SK-N-SH (cell line): ENCODE data around the gene PDE4C. TPM values are rescaled to one million over a fixed set of nuclear protein-coding genes. Genes with fewer than 3 reads are reported as not detected.

Experiments used
- CTCF ChIA-PET: fragments of 300-600, 350-600 bp; formaldehyde crosslinking; extraction: SDS; loops from one replicate; lab custom pipeline; 2021; lab: Yijun Ruan, JAX
- POLR2A ChIA-PET: fragments of 350-600 bp; sonication (Branson Sonifier 250); formaldehyde crosslinking; extraction: SDS; loops from one replicate; lab custom pipeline; 2020; ENCODE audit warnings: antibody characterized with exemption, inconsistent platforms; lab: Yijun Ruan, JAX
- DNase-seq: peaks from one replicate; pipeline ENCODE4 v3.0.0; 2012
- H2AFZ ChIP-seq: fragments of 200-600 bp; sonication (generic); 2 replicates; pipeline ENCODE4 v1.8.1; 2016; ENCODE audit warnings: antibody characterized with exemption, mild to moderate bottlenecking, low read depth
- H3F3A ChIP-seq: fragments of 200-600 bp; sonication (generic); replicated peaks from 2 replicates; pipeline ENCODE3; 2016; ENCODE audit warnings: antibody characterized with exemption, mild to moderate bottlenecking; ENCODE audit not compliant: insufficient read depth
- H3K27ac ChIP-seq, 2 experiments: fragments of 200-500 bp in 1 of 2; fragments of 200-600 bp in 1 of 2; sonication (Bioruptor generic) in 1 of 2; sonication (generic), shearing (Covaris generic) in 1 of 2; 2 replicates each; pipeline versions ENCODE4 v1.5.1 to v1.6.1; 2014 to 2016; ENCODE audit warnings: low read depth in 2 of 2, inconsistent platforms in 1 of 2, low read length in 1 of 2, mild to moderate bottlenecking in 1 of 2, mixed read lengths in 1 of 2
- H3K27me3 ChIP-seq: fragments of 200-600 bp; sonication (generic), shearing (Covaris generic); 2 replicates; pipeline ENCODE4 v1.6.1; 2016; ENCODE audit warnings: mixed run types; ENCODE audit not compliant: insufficient read depth
- H3K36me3 ChIP-seq, 2 experiments: fragments of 200-500 bp in 1 of 2; fragments of 200-600 bp in 1 of 2; sonication (Bioruptor generic) in 1 of 2; sonication (generic) in 1 of 2; replicated peaks in 1 of 2; 2 replicates each; pipeline versions ENCODE3 to v1.5.1; 2014 to 2016; ENCODE audit warnings: low read length in 1 of 2, mild to moderate bottlenecking in 1 of 2; ENCODE audit not compliant: insufficient read depth in 2 of 2, control insufficient read depth in 1 of 2
- H3K4me1 ChIP-seq, 2 experiments: fragments of 200-500 bp in 1 of 2; fragments of 200-600 bp in 1 of 2; sonication (Bioruptor generic) in 1 of 2; sonication (generic), shearing (Covaris generic) in 1 of 2; 2 replicates each; pipeline versions ENCODE4 v1.5.1 to v1.6.1; 2014 to 2016; ENCODE audit warnings: low read depth in 1 of 2, low read length in 1 of 2, mixed run types in 1 of 2; ENCODE audit not compliant: insufficient read depth in 2 of 2, control insufficient read depth in 1 of 2
- H3K4me2 ChIP-seq: fragments of 200-600 bp; sonication (generic), shearing (Covaris generic); 2 replicates; pipeline ENCODE4 v1.6.1; 2017; ENCODE audit warnings: mixed run types
- H3K4me3 ChIP-seq, 2 experiments: fragments of 200-500 bp in 1 of 2; fragments of 200-600 bp in 1 of 2; sonication (Bioruptor generic) in 1 of 2; sonication (generic), shearing (Covaris generic) in 1 of 2; 2 replicates each; pipeline versions ENCODE4 v1.5.1 to v1.8.1; 2014 to 2016; ENCODE audit warnings: low read depth in 2 of 2, inconsistent platforms in 1 of 2, low read length in 1 of 2, mild to moderate bottlenecking in 1 of 2, mixed read lengths in 1 of 2, moderate library complexity in 1 of 2
- H3K79me2 ChIP-seq: fragments of 200-600 bp; sonication (generic); 2 replicates; pipeline ENCODE4 v1.8.1; 2017; ENCODE audit warnings: mild to moderate bottlenecking; ENCODE audit not compliant: insufficient read depth
- H3K9ac ChIP-seq: fragments of 200-600 bp; sonication (generic); 2 replicates; pipeline ENCODE4 v1.6.1; 2017; ENCODE audit warnings: mixed run types
- H3K9me2 ChIP-seq: fragments of 200-600 bp; sonication (generic); 2 replicates; pipeline ENCODE4 v1.6.1; 2017; ENCODE audit warnings: mixed run types
- H3K9me3 ChIP-seq: fragments of 200-600 bp; sonication (generic); 2 replicates; pipeline ENCODE4 v1.6.1; 2017; ENCODE audit warnings: mixed run types, mild to moderate bottlenecking, moderate library complexity
- H4K20me1 ChIP-seq: fragments of 200-600 bp; sonication (generic); 2 replicates; pipeline ENCODE4 v1.6.1; 2017; ENCODE audit warnings: mild to moderate bottlenecking, mixed run types; ENCODE audit not compliant: insufficient read depth
- CHD2 ChIP-seq: fragments of 150-350 bp; IDR thresholded peaks from 2 replicates; pipeline ENCODE4 v1.6.1; 2018; ENCODE audit warnings: low read length; ENCODE audit not compliant: partially characterized antibody
- EZH2phosphoT487 ChIP-seq: fragments of 200-600 bp; sonication (generic); IDR thresholded peaks from 2 replicates; pipeline ENCODE4 v1.6.1; 2017; ENCODE audit warnings: low read depth, mixed run types, mild to moderate bottlenecking, antibody characterized with exemption, moderate library complexity, borderline replicate concordance
- FOSL2 ChIP-seq: IDR thresholded peaks from 2 replicates; pipeline ENCODE4 v1.4.0; 2012; ENCODE audit warnings: low read depth, mild to moderate bottlenecking, moderate library complexity, borderline replicate concordance
- FOXJ3 ChIP-seq: sonication (generic); formaldehyde crosslinking; IDR thresholded peaks from 2 replicates; pipeline ENCODE4 v1.5.1; 2020; ENCODE audit warnings: mild to moderate bottlenecking, missing genetic modification reagents
- FOXM1 ChIP-seq: IDR thresholded peaks from 2 replicates; pipeline ENCODE4 v1.4.0; 2012; ENCODE audit warnings: low read depth, mild to moderate bottlenecking
- GATA2 ChIP-seq: sonication (generic); formaldehyde crosslinking; IDR thresholded peaks from 2 replicates; pipeline ENCODE4 v1.5.0; 2020; ENCODE audit warnings: mild to moderate bottlenecking, missing genetic modification reagents
- NFIC ChIP-seq: IDR thresholded peaks from 2 replicates; pipeline ENCODE4 v1.4.0; 2012; ENCODE audit warnings: borderline replicate concordance
- NRF1 ChIP-seq: IDR thresholded peaks from 2 replicates; pipeline ENCODE4 v1.6.1; 2012; ENCODE audit warnings: low read depth, mild to moderate bottlenecking, low read length
- PBX3 ChIP-seq: IDR thresholded peaks from 2 replicates; pipeline ENCODE4; 2012
- RFX5 ChIP-seq: IDR thresholded peaks from 2 replicates; pipeline ENCODE4 v1.6.1; 2012; ENCODE audit warnings: mild to moderate bottlenecking, improper control_type of control experiment, low read length
- RXRA ChIP-seq: IDR thresholded peaks from 2 replicates; pipeline ENCODE4 v1.4.0; 2012; ENCODE audit warnings: low read depth, mild to moderate bottlenecking, borderline replicate concordance
- TAF1 ChIP-seq: IDR thresholded peaks from 2 replicates; pipeline ENCODE4 v1.6.1; 2012; ENCODE audit warnings: low read depth, mild to moderate bottlenecking, low read length, moderate library complexity, borderline replicate concordance
- TCF12 ChIP-seq: IDR thresholded peaks from 2 replicates; pipeline ENCODE4 v1.4.0; 2012
- YY1 ChIP-seq: IDR thresholded peaks from 2 replicates; pipeline ENCODE4 v1.4.0; 2012; ENCODE audit warnings: low read depth, mild to moderate bottlenecking
- whole genome bisulfite sequencing: methylation state at CpG from one replicate; pipeline ENCODE4 v1.1.6; 2017; ENCODE audit warnings: low lambda C conversion rate; 5-methylcytosine and 5-hydroxymethylcytosine counted together
- polyA plus RNA-seq, 3 experiments: library from polyadenylated mRNA; depleted of rRNA; stranded (reverse); fragments of >200 nt; gene quantifications; 2 replicates each; pipeline ENCODE4 v1.2.3, GENCODE V29; 2012
- TF ChIP-seq, protein P1 (sequence below): IDR thresholded peaks from 2 replicates; pipeline ENCODE4 v1.4.0; 2012; ENCODE audit warnings: low read depth, borderline replicate concordance
- TF ChIP-seq, protein P2 (sequence below): IDR thresholded peaks from 2 replicates; pipeline ENCODE4 v1.6.1; 2012; ENCODE audit warnings: mild to moderate bottlenecking, low read depth, low read length, moderate library complexity

Gene PDE4C
- polyA plus RNA-seq, 1 of the 3 experiments (the other 2 are of a cell fraction), result 0.36 TPM

DNA sequence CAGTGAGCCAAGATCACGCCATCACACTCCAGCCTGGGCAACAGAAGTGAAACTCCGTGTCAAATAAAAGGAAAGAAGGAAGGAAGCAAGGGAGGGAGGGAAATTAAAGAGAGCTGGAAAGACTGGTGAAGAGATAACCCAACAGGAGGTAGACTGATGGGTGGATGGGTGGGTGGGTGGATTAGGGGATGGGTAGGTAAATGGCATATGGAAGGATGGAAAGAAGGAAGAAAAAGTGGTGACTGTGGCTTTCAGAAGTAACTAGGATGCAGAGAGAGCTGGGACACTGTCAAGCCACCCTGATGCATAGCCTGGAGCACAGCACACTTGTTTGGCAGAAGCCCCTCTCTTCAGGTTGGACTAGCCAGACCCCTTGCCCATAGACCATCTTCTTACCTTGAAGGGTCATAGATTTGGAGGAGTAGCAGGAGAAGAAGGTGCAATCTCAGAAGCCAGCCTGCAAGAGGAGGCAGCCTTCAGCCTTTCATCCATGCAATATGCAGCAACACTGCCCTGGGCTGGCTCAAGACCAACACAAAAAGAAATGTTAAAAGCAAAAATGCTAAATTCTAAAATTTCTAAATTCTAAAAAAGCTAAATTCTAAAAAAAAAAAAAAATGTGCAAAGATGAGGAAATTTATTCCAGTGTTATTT, 43.0 kb upstream of the PDE4C start (continued):
- TF ChIP-seq RFX5, result no peak
- TF ChIP-seq TAF1, result no peak

DNA sequence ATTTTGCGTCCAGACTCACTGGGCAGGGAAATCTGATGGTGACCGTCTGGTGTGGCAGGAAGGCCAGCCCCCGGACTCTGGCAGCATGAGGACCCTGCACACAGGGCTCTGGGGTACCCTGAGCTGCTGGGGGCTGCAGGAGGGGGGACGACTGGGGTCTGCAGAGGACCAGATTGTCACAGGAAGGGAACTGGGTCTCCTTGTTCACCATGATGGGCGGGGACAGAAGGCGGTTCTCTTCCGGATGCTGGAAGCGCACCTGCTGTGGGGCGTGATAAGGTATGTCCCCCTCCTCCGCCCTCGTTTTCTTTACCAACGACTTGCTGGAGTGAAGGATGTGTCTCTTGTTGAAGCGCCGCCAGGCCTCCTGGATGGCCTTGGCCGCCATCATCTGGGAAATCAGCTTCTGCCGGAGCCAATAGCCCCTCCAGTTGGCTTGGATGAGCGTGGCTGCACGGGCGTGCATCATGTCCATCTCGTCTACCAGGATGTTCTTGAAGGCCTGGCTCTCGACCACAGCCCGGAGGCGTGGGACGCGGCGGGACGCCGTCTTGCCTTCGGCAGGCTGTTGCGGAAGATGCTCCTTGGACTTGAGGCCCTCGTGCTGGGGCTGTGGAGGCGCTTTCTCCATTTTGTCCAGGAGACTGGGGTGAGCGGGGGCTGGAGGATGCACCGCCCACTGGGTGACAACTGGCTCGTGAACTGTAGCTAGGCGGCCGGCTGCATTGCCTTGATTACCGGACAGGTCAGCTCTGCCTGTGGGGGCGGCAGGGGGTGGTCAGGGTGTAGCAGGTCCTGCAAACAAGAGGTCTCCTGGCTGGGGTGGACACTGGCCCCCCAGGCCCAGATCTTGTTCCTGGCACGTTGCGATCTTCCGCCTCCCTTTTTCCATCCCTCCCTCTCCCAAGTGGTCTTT, 40.8 kb upstream of the PDE4C start:
- WGBS, result 92% methylated on average over 33 of the region's 42 CpGs
- no peaks in the 10 kb centered on the region for H3K4me1 ChIP-seq
- no peaks in the 10 kb centered on the region for H3K27me3 ChIP-seq
- DNase-seq, result no peak
- no peaks in the 10 kb centered on the region for H3K9me2 ChIP-seq
- H3K4me2 ChIP-seq, result no peak overlapping the region
- ChIA-PET CTCF (interaction anchor here (1.0 to 6.2 kb wide), 2 partner anchors 12 to 14 kb away, joined by 3 to 56 read pairs; a partner anchor contains a TSS), POLR2A (no interaction called here)
- peaks cover 6% of the 10 kb centered on the region for H3F3A ChIP-seq
- no peaks in the 10 kb centered on the region for H3K9me3 ChIP-seq
- peaks cover 6 to 26% of the 10 kb centered on the region in 2 experiments for H3K36me3 ChIP-seq
- peaks cover 21% of the 10 kb centered on the region; the same call in 1 of the 2 replicates for H4K20me1 ChIP-seq
- H3K27ac ChIP-seq, result no peak overlapping the region
- no peaks in the 10 kb centered on the region for H3K79me2 ChIP-seq
- no peak overlapping the region for H3K4me3 ChIP-seq
- TF ChIP-seq PBX3 (no peak), CHD2 (no peak), FOXJ3 (CRISPR knock-in tag) (no peak), TCF12 (no peak), TAF1 (no peak), EZH2phosphoT487 (no peak), RXRA (no peak), GATA2 (CRISPR knock-in tag) (no peak), FOXM1 (no peak), NRF1 (no peak), YY1 (no peak), NFIC (no peak), FOSL2 (no peak)
- TF ChIP-seq, protein P1, sequence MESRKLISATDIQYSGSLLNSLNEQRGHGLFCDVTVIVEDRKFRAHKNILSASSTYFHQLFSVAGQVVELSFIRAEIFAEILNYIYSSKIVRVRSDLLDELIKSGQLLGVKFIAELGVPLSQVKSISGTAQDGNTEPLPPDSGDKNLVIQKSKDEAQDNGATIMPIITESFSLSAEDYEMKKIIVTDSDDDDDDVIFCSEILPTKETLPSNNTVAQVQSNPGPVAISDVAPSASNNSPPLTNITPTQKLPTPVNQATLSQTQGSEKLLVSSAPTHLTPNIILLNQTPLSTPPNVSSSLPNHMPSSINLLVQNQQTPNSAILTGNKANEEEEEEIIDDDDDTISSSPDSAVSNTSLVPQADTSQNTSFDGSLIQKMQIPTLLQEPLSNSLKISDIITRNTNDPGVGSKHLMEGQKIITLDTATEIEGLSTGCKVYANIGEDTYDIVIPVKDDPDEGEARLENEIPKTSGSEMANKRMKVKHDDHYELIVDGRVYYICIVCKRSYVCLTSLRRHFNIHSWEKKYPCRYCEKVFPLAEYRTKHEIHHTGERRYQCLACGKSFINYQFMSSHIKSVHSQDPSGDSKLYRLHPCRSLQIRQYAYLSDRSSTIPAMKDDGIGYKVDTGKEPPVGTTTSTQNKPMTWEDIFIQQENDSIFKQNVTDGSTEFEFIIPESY, result no peak
- TF ChIP-seq, protein P2, sequence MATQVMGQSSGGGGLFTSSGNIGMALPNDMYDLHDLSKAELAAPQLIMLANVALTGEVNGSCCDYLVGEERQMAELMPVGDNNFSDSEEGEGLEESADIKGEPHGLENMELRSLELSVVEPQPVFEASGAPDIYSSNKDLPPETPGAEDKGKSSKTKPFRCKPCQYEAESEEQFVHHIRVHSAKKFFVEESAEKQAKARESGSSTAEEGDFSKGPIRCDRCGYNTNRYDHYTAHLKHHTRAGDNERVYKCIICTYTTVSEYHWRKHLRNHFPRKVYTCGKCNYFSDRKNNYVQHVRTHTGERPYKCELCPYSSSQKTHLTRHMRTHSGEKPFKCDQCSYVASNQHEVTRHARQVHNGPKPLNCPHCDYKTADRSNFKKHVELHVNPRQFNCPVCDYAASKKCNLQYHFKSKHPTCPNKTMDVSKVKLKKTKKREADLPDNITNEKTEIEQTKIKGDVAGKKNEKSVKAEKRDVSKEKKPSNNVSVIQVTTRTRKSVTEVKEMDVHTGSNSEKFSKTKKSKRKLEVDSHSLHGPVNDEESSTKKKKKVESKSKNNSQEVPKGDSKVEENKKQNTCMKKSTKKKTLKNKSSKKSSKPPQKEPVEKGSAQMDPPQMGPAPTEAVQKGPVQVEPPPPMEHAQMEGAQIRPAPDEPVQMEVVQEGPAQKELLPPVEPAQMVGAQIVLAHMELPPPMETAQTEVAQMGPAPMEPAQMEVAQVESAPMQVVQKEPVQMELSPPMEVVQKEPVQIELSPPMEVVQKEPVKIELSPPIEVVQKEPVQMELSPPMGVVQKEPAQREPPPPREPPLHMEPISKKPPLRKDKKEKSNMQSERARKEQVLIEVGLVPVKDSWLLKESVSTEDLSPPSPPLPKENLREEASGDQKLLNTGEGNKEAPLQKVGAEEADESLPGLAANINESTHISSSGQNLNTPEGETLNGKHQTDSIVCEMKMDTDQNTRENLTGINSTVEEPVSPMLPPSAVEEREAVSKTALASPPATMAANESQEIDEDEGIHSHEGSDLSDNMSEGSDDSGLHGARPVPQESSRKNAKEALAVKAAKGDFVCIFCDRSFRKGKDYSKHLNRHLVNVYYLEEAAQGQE, result no peak
- H2AFZ ChIP-seq, result no peak overlapping the region
- no peak overlapping the region for H3K9ac ChIP-seq
